DND-41 (cell line): Measurements from ENCODE around the gene ASIP.
A peak's percentile ranks its signal among the peaks of the same experiment; 100 is the strongest.

Experiments used
- ATAC-seq: fragments of 200-7000 bp; cut with Tn5 transposase; 3 replicates; pipeline ENCODE4 v1.9.1; 2021; ENCODE audit warnings: low read depth; ENCODE audit not compliant: insufficient read depth
- DNase-seq: peaks from one replicate; pipeline ENCODE4 v3.0.0-alpha.2; 2020
- H2AFZ ChIP-seq: 2 replicates; pipeline ENCODE4 v1.6.0; 2012; ENCODE audit warnings: low read depth, low read length
- H3K27ac ChIP-seq: 2 replicates; pipeline ENCODE4 v1.5.1; 2012; ENCODE audit warnings: low read length, inconsistent platforms
- H3K27me3 ChIP-seq: fragments of 200-600 bp; sonication (generic); 2 replicates; pipeline ENCODE4 v1.6.0; 2012; ENCODE audit warnings: low read length, mild to moderate bottlenecking, inconsistent platforms; ENCODE audit not compliant: insufficient read depth, poor library complexity
- H3K36me3 ChIP-seq: 2 replicates; pipeline ENCODE4 v1.5.1; 2012; ENCODE audit warnings: low read length, inconsistent platforms; ENCODE audit not compliant: insufficient read depth
- H3K4me1 ChIP-seq: 2 replicates; pipeline ENCODE4 v1.5.1; 2012; ENCODE audit warnings: mild to moderate bottlenecking, low read length; ENCODE audit not compliant: insufficient read depth
- H3K4me2 ChIP-seq: 2 replicates; pipeline ENCODE4 v1.6.0; 2012; ENCODE audit warnings: mild to moderate bottlenecking, moderate library complexity, low read length, inconsistent platforms; ENCODE audit not compliant: insufficient read depth
- H3K4me3 ChIP-seq, 2 experiments: fragments of 200-600 bp in 1 of 2; shearing (Covaris generic) in 1 of 2; 2 replicates each; pipeline ENCODE4 v1.5.1; 2012 to 2016; ENCODE audit warnings: inconsistent platforms in 2 of 2, low read length in 2 of 2, mild to moderate bottlenecking in 2 of 2, low read depth in 1 of 2, moderate library complexity in 1 of 2
- H3K79me2 ChIP-seq: 2 replicates; pipeline ENCODE4 v1.6.0; 2012; ENCODE audit warnings: low read length, inconsistent platforms; ENCODE audit not compliant: insufficient read depth
- H3K9ac ChIP-seq: 2 replicates; pipeline ENCODE4 v1.6.0; 2012; ENCODE audit warnings: low read depth, mild to moderate bottlenecking, inconsistent platforms, low read length, moderate library complexity
- H3K9me3 ChIP-seq: 2 replicates; pipeline ENCODE4 v1.5.1; 2012; ENCODE audit warnings: low read length, moderate library complexity, mild to moderate bottlenecking, inconsistent platforms; ENCODE audit not compliant: insufficient read depth, severe bottlenecking
- H4K20me1 ChIP-seq: 2 replicates; pipeline ENCODE4 v1.6.0; 2012; ENCODE audit warnings: low read length; ENCODE audit not compliant: insufficient read depth
- EZH2 ChIP-seq: IDR thresholded peaks from 3 replicates; pipeline ENCODE4 v1.6.1; 2012; ENCODE audit warnings: borderline replicate concordance, low read depth, mild to moderate bottlenecking, moderate library complexity, low read length, inconsistent platforms; ENCODE audit not compliant: severe bottlenecking
- TF ChIP-seq, protein P1 (sequence below): IDR thresholded peaks from 2 replicates; pipeline ENCODE4 v1.5.1; 2012; ENCODE audit warnings: borderline replicate concordance, low read length, moderate library complexity, mild to moderate bottlenecking; ENCODE audit not compliant: poor library complexity, severe bottlenecking; ENCODE audit errors: extremely low read depth

The ASIP gene

DNA sequence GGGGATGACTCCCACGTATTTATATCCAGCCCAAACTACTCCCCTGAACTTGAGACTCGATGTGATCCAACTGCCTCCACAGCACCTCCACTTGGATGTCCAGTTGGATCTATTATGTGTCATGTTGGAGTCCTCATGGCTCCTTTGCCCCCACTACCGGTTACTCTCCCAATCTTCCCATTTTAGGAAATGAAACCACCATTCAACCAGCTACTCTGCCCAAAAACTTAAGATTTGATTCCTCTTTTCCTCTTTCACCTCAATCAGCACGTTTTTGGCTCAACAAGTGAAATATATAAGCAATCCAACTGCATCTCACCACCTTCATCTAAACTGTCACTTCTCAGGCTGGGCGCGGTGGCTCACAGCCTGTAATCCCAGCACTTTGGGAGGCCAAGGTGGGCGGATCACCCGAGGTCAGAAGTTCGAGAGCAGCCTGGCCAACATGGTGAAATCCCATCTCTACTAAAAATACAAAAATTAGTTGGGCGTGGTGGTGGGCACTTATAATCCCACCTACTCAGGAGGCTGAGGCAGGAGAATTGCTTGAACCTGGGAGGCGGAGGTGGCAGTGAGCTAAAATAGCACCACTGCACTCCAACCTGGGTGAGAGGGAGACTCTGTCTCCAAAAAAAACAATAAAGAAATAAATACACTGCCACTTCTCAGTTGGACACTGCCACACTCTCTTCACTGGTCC, 58.5 kb downstream of the ASIP start:
- DNase-seq (no peak), ATAC-seq (no peak)
- Histone ChIP-seq H2AFZ (no peak overlapping the region), H3K79me2 (peaks cover 75% of the 10 kb centered on the region), H3K4me2 (no peak overlapping the region), H3K9me3 (no peaks in the 10 kb centered on the region), H3K27ac (peak overlapping the region; percentile 13; the same call in 1 of the 2 replicates), H3K36me3 (peaks cover 37% of the 10 kb centered on the region), H3K9ac (no peak overlapping the region), H3K4me1 (peaks cover 29% of the 10 kb centered on the region), H3K4me3 (no peak overlapping the region), H4K20me1 (peaks cover 42% of the 10 kb centered on the region), H3K27me3 (no peaks in the 10 kb centered on the region)
- TF ChIP-seq, protein P1, sequence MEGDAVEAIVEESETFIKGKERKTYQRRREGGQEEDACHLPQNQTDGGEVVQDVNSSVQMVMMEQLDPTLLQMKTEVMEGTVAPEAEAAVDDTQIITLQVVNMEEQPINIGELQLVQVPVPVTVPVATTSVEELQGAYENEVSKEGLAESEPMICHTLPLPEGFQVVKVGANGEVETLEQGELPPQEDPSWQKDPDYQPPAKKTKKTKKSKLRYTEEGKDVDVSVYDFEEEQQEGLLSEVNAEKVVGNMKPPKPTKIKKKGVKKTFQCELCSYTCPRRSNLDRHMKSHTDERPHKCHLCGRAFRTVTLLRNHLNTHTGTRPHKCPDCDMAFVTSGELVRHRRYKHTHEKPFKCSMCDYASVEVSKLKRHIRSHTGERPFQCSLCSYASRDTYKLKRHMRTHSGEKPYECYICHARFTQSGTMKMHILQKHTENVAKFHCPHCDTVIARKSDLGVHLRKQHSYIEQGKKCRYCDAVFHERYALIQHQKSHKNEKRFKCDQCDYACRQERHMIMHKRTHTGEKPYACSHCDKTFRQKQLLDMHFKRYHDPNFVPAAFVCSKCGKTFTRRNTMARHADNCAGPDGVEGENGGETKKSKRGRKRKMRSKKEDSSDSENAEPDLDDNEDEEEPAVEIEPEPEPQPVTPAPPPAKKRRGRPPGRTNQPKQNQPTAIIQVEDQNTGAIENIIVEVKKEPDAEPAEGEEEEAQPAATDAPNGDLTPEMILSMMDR, result no peak
- TF ChIP-seq EZH2, result no peak

GRCh38 chr20:34300256-34300806, 59.1 kb downstream of the ASIP start:
- Histone ChIP-seq H3K27ac (no peak overlapping the region), H3K9ac (no peak overlapping the region), H3K4me3 (no peak overlapping the region), H3K4me1 (peaks cover 29% of the 10 kb centered on the region), H3K9me3 (no peaks in the 10 kb centered on the region), H4K20me1 (peaks cover 36% of the 10 kb centered on the region), H3K27me3 (no peaks in the 10 kb centered on the region), H3K79me2 (peaks cover 69% of the 10 kb centered on the region), H3K36me3 (peaks cover 30% of the 10 kb centered on the region), H3K4me2 (peak overlapping the region; percentile 73; the same call in 1 of the 2 replicates), H2AFZ (no peak overlapping the region)
- ATAC-seq, result no peak
- DNase-seq, result no peak
- no peak for TF ChIP-seq EZH2
- TF ChIP-seq, protein P1, result no peak

DNA sequence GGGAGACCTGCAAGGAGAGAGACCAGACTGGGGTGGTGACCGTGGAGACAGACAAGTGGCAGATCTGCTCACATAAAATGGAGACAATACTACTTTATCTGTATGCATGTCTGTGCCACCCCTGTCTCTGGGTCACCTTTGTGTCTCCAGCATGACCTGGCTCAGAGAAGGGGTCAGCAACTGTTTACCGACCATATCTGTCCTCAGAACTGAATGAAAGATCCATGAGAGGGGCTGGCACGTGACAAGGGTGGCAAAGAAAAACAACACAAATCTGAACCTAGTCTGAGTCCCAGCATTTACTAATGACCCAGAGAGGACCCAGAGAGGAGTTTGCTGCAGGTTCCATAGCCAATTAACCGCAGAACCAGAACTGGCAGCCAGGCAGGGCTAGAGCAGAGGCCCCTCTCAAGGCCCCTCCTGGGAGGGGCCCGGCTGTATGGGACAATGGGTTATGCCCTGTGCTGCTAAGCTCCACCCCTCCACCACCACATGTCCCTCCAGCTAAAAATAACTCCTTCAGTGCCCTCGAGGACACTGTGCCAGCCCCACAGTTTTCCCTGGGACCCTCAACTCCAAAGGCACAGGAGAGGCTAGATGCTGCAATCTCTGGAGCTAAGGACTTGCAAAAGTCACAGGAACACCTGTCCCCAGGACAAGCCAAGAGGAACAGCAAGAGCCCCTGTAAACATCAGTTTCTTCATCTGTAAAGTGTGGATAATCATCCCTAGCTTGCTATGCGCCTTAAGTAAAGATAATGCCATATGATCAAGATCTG, 59.8 kb downstream of the ASIP start:
- Histone ChIP-seq H3K9ac (peak overlapping the region; percentile 90), H2AFZ (no peak overlapping the region), H3K27ac (peak overlapping the region; percentile 89), H3K27me3 (no peaks in the 10 kb centered on the region), H3K79me2 (peaks cover 63% of the 10 kb centered on the region), H3K4me3 (peak overlapping the region in 1 of 2 experiments; percentile 84; a peak in 2 of 4 replicates), H3K4me2 (peak overlapping the region; percentile 73), H3K36me3 (peaks cover 24% of the 10 kb centered on the region; the same call in 1 of the 2 replicates), H3K9me3 (no peaks in the 10 kb centered on the region), H4K20me1 (peaks cover 29% of the 10 kb centered on the region; the same call in 1 of the 2 replicates), H3K4me1 (peaks cover 29% of the 10 kb centered on the region)
- no peak for ATAC-seq
- TF ChIP-seq, protein P1, result no peak
- no peak for TF ChIP-seq EZH2
- no peak for DNase-seq
